Stimulated activated CD8-positive, alpha-beta memory T cell treated with anti-CD3 and anti-CD28 coated beads, Interleukin-4, amount 100 ng/mL, for 4 hours (primary cell): ENCODE measurements around the gene STON1.
"Not testable (repeated sequence)": the region's sequence is repeated elsewhere in the genome, so short reads cannot be mapped to it uniquely, and the experiment has no call there.

Experiments
- DNase-seq, 2 donors: peaks; one replicate each; pipeline ENCODE4 v3.0.0-alpha.2; 2020; ENCODE audit warnings: low read depth in 2 of 2, low spot score in 1 of 2

The STON1 gene

DNA sequence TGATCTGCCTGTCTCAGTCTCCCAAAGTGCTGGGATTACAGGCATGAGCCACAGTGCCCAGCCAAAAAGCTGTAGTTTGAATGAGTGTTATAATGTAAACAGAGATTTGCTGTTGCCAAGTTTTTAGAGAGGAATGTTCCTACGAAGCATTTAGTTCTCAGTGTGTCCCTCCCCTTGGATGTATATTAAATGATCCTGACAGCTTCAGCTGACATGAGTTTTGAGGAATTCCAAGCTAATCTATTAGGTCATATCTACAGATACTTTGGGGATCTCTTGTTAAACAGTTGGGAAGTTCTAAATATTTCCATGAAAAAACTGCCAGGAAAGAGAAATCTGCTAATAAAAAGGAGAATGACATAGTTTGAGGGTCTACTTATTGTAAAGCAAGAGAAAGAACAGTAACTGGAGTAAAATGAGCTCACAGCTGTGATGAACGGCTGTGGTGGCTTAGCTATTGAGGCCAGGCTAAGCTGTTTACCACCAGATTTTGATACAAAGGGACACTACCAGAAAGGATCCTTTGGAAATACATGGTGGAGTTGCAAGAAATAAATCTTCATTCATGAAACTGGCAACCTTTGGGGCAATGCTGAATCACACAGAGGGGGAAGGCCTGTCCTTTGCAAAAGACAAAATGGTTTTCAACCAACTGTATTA, 2.6 kb upstream of the STON1 start:
- DNase-seq = no peak

- no peak for DNase-seq
Observed at GRCh38 chr2:48528431-48528830, 1.5 kb upstream of the STON1 start.

- no peak for DNase-seq
Observed at GRCh38 chr2:48529194-48529593, 760 bp upstream of the STON1 start.

DNA sequence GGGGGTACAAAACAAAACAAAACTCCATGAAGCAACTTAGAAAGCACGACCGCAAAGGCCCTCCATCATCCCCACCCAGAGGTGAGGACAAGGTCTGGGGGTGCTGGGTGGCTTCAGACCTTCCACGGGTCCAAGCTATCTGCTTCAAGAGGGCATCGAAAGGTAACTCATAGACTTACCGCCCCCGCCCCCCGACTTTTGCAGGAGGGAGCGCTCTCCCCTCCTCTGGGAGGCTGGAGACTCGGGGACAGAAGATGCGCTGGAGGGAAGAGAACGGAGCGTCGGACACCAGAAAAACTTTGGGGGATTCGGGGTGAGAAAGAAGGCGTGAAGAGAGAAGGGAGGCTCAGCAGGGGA, 300 bp upstream of the STON1 start:
- no peak for DNase-seq

DNA sequence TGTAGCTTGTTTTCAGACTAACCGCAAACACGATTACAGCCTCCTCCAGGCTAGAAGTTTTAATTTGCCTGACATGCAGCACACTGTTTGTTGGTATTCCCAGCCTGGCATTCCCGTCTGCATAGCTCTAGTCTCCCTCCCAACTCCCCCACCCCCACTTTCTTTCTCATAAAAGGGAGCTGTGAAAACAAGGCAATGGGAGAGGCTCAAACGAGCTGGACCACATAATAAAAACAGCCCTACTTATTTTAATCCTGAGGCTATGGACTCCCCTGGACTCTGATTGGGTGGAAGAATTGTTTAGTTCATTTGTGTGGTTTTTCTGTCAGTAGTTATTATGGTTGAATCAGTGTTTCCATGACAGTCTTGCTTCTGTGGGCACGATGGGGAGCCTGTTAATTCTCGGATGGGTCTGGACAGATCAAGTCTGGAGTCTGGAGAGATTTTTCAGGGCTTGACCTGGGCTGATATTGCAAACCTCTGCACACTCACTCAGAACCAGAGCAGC, 1.2 kb downstream of the STON1 start:
- no peak for DNase-seq

DNA sequence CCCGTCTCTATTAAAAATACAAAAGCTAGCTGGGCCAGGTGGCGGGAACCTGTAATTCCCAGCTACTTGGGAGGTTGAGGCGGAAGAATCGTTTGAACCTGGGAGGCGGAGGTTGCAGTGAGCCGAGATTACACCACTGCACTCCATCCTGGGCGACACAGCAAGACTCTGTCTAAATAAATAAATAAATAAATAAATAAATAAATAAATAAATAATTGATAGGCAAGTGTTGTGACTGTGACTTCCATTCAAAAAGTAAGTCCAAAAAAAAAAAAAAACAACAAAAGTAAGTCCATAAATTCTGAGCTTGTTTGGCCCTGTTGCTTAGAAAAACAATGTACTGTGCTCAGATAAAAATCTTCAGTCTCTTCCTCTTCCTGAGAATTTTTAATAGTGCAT, 2.2 kb downstream of the STON1 start:
- DNase-seq = no peak

DNA sequence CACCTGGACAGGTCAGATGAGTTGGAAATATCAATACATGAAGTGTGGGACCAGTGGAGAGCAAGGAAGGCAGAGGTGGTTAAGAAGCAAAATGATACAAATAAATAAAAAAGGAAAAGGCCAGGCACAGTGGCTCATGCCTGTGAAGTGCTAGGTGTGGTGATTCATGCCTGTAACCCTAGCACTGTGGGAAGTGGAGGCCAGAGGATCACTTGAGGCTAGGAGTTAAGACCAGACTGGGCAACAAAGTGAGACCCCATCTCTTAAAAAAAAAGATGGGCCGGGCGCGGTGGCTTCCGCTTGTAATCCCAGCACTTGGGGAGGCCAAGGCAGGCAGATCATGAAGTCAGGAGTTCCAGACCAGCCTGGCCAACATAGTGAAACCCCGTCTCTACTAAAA, 2.9 kb downstream of the STON1 start:
- DNase-seq = no peak

- DNase-seq = no peak
Observed at GRCh38 chr2:48534781-48535180, 4.8 kb downstream of the STON1 start.

GRCh38 chr2:48540237-48540935, 10.4 kb downstream of the STON1 start:
- no peak for DNase-seq

DNA sequence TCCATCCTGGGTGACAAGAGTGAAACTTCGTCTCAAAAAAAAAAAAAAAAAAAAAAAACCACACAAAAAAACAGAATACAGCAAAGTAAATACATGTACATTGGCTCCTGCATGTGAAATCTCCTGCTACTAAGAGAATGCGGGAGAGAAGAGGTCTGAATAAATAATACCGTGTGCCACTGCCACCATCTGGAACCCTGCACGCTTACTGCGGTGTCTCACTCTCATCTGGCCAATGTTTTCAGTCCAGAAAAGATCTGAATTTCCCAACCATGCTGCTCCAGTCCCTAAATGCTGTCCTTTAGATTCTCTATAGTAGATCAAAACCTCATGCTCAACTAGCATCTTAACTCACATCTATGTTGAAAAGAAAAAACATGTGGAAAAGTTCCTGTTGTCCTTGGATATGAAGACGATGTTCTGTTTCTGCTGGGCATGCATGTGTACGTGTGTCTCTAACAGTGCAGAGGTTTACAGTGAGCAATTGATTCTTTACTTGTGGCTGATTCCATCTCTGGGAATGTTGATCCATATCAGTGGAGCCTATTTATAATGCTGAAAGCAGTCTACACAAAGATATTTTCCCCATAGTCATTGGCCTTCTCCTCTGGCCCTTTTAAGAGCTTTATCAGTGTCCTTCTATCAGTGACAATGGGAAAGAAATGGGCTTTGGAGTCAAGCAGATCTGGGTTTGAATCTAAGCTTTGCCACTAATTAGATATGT, 11.9 kb downstream of the STON1 start:
- DNase-seq = no peak

GRCh38 chr2:48543895-48544294, 13.9 kb downstream of the STON1 start:
- DNase-seq = no peak

- DNase-seq = no peak
Observed at GRCh38 chr2:48545244-48545643, 15.3 kb downstream of the STON1 start.

DNA sequence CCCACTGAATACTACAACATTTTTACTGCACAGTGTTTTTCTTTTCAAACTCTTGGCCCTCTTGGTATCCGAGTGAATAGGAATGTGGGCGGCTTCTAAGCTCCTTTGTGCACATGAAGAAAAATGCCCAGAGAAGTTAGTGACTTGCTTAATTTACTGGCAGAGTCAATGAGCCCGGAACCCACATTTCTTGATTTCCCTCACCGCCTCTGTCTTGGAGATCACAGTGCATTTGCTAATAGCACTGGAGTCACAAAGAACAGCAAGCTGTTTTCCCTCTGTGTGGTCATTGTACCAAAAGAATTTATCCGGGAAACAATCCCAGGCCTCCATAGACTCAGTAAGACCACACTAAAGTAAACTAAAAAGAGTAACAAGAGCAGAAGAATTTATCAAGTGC, 18.9 kb downstream of the STON1 start:
- no peak for DNase-seq

GRCh38 chr2:48549972-48550371, 20.0 kb downstream of the STON1 start:
- DNase-seq = no peak

DNA sequence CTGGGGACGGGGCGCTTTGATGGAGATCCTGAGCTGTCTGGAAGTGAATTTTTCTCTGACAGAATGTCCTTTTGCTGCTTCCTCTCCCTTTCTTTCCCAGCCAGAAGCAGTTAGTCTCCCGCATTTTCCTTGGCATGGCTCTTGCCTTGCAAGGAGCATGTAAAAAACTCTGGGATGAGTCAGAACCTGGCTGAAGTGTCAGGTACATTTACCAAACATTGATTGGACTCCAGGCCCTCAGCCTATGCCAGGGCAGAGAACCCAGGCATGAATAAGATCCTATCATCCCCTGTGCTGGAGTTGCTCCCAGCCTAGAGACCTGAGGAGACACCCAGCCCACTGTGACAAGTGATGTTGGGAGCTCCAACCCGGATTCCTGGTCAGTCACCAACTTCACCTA, 21.6 kb downstream of the STON1 start:
- no peak for DNase-seq

GRCh38 chr2:48555071-48555470, 25.1 kb downstream of the STON1 start:
- not testable (repeated sequence) for DNase-seq

DNA sequence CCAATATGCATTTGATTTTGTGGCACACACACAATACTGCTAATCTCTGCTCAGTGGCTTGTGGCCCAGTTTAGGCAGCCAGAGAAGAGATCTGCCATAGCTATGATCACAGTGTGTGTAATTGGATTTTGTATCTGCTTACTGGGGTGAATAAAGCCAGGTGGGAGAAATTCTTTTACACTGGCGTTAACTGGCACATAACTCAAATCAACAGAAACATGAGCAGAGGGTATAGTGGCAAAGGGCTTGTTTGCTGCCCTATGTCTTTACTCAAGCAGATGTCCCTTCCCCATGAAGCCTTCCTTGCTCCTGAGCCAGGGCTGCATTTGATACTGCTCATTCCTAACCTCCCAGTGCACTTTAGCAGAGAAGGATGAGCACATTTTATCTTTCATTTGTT, 28.5 kb downstream of the STON1 start:
- no peak for DNase-seq

DNA sequence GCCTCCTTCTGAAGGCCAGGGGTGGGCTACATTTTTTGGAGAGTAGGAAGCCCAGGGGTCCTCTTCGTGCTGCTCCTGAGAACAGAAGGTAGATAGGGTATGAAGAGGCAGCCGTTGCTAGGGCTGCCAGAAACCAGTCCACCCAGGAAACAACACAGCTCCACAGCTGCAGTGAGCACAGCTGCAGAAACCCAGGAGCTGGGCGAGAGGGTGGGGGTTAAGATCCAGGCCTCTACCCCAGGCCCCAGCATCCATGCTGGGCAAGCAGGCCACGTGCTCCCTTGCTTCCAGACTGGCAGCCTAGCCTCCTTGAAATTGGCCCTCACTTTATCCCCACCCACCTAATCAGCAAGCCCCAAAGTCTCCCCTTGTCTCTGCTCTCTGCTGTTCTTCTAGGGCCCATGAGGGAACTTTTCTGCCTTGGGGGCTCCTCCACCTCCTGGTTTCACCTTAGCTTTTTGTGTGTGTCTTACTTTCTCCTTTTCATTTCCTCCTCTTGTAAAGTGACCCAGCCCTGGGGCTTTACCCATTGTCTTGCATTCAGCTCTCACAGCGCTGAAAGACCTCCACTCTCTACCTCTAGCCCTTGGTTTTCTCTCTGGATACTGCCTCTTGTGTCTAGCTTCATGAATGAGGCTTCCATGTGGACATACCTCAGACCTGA, 30.7 kb downstream of the STON1 start:
- no peak for DNase-seq

GRCh38 chr2:48562281-48562680, 32.3 kb downstream of the STON1 start:
- DNase-seq = no peak

GRCh38 chr2:48566592-48567310, 36.8 kb downstream of the STON1 start:
- no peak for DNase-seq

- no peak for DNase-seq
Observed at GRCh38 chr2:48567671-48568070, 37.7 kb downstream of the STON1 start.
